HG03520 (cell line): ENCODE data around the gene CDR2L.
"Not testable (repeated sequence)": the region's sequence is repeated elsewhere in the genome, so short reads cannot be mapped to it uniquely, and the experiment has no call there.

Experiments
- ATAC-seq: cut with Tn5 transposase; IDR thresholded peaks from one replicate; pipeline ENCODE4 v1.9.1; 2021; ENCODE audit warnings: mild to moderate bottlenecking, moderate library complexity; ENCODE audit not compliant: unreplicated experiment

CDR2L gene

GRCh38 chr17:74957935-74958740 lies 29.3 kb upstream of the CDR2L start:
- no peak for ATAC-seq

- ATAC-seq: no peak
These were observed 27.5 kb upstream of the CDR2L start for GRCh38 chr17:74959826-74960515.

GRCh38 chr17:74960570-74961342 lies 26.7 kb upstream of the CDR2L start:
- no peak for ATAC-seq

GRCh38 chr17:74961657-74962350 lies 25.6 kb upstream of the CDR2L start:
- no peak for ATAC-seq

- ATAC-seq: no peak
These were observed 24.6 kb upstream of the CDR2L start for GRCh38 chr17:74962622-74963394.

- ATAC-seq: no peak
These were observed 23.8 kb upstream of the CDR2L start for GRCh38 chr17:74963656-74964055.

- no peak for ATAC-seq
These were observed 23.1 kb upstream of the CDR2L start for GRCh38 chr17:74964246-74964761.

GRCh38 chr17:74964988-74965622 lies 22.3 kb upstream of the CDR2L start:
- ATAC-seq: no peak

GRCh38 chr17:74968361-74968780 lies 19.1 kb upstream of the CDR2L start:
- no peak for ATAC-seq

GRCh38 chr17:74969501-74969900 lies 17.9 kb upstream of the CDR2L start:
- not testable (repeated sequence) for ATAC-seq

- ATAC-seq: no peak
These were observed 17.0 kb upstream of the CDR2L start for GRCh38 chr17:74970395-74970794.

GRCh38 chr17:74971069-74971841 lies 16.2 kb upstream of the CDR2L start:
- ATAC-seq: no peak

- ATAC-seq: no peak
These were observed 15.7 kb upstream of the CDR2L start for GRCh38 chr17:74971842-74972106.

- ATAC-seq: no peak
These were observed 15.1 kb upstream of the CDR2L start, which contains the start of gene HID1 for GRCh38 chr17:74972107-74972972. TSS of gene HID1 (minus strand) at chr17:74972759. CDS start at chr17:74972656, 103 bp downstream.

GRCh38 chr17:74972973-74973328 lies 14.5 kb upstream of the CDR2L start:
- ATAC-seq: no peak

GRCh38 chr17:74975943-74976342 lies 11.5 kb upstream of the CDR2L start:
- no peak for ATAC-seq

GRCh38 chr17:74977802-74978201 lies 9.6 kb upstream of the CDR2L start:
- ATAC-seq: no peak

GRCh38 chr17:74978240-74978639 lies 9.2 kb upstream of the CDR2L start:
- ATAC-seq: no peak
